Measurements from ENCODE around the gene MFN2.

DNA sequence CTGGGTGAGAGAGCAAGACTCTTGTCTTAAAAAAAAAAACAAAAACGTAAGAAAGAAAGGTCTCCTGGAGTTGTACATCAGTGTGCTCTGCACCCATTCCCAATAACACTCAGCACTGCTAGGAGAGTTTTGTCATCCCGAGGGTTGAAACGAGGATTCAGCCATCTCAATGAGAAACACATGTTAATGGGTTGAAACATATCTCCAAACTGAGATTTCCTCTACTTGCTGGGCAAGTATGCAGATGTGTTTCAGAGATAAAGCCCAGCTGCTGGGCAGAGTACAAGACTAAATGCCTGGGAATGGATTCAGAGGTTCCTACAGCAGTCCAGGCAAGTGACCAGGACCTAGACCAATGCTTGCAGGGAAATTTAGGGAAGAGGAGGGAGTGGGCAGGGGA, 2.6 kb upstream of the MFN2 start:
- TF ChIP-seq, protein P1, sequence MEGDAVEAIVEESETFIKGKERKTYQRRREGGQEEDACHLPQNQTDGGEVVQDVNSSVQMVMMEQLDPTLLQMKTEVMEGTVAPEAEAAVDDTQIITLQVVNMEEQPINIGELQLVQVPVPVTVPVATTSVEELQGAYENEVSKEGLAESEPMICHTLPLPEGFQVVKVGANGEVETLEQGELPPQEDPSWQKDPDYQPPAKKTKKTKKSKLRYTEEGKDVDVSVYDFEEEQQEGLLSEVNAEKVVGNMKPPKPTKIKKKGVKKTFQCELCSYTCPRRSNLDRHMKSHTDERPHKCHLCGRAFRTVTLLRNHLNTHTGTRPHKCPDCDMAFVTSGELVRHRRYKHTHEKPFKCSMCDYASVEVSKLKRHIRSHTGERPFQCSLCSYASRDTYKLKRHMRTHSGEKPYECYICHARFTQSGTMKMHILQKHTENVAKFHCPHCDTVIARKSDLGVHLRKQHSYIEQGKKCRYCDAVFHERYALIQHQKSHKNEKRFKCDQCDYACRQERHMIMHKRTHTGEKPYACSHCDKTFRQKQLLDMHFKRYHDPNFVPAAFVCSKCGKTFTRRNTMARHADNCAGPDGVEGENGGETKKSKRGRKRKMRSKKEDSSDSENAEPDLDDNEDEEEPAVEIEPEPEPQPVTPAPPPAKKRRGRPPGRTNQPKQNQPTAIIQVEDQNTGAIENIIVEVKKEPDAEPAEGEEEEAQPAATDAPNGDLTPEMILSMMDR (IDR thresholded peaks at IDR 0.05), result no peak
- no peak for TF ChIP-seq SMC3 (IDR thresholded peaks at IDR 0.05; ENCODE audit: low read depth, low read length)
- TF ChIP-seq MXI1 (IDR thresholded peaks at IDR 0.05; ENCODE audit: low read depth, low read length), result peak; percentile 57; the same call in 1 of the 2 replicates
- TF ChIP-seq FOSL2 (IDR thresholded peaks at IDR 0.05; ENCODE audit: borderline replicate concordance, low read depth), result peak; percentile 20; the same call in 1 of the 2 replicates
- TF ChIP-seq, protein P2, sequence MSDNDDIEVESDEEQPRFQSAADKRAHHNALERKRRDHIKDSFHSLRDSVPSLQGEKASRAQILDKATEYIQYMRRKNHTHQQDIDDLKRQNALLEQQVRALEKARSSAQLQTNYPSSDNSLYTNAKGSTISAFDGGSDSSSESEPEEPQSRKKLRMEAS (IDR thresholded peaks at IDR 0.05; ENCODE audit: low read depth), result peak; percentile 25; the same call in 1 of the 2 replicates
- no peak for TF ChIP-seq TAF1 (IDR thresholded peaks at IDR 0.05; ENCODE audit: borderline replicate concordance, low read depth, low read length)
- no peak for TF ChIP-seq GABPA (IDR thresholded peaks at IDR 0.05; ENCODE audit: low read depth)
- TF ChIP-seq MEF2A (IDR thresholded peaks at IDR 0.05; ENCODE audit: borderline replicate concordance, low read depth), result no peak
- peak; percentile 26; the same call in 1 of the 2 replicates for TF ChIP-seq RAD21 (IDR thresholded peaks at IDR 0.05; ENCODE audit: low read length)

All from SK-N-SH (cell line).